ENCODE measurements around the gene BCAP29.
A peak's percentile ranks its signal among the peaks of the same experiment; 100 is the strongest.
"Not testable (repeated sequence)": the region's sequence is repeated elsewhere in the genome, so short reads cannot be mapped to it uniquely, and the experiment has no call there.

Gene BCAP29

DNA sequence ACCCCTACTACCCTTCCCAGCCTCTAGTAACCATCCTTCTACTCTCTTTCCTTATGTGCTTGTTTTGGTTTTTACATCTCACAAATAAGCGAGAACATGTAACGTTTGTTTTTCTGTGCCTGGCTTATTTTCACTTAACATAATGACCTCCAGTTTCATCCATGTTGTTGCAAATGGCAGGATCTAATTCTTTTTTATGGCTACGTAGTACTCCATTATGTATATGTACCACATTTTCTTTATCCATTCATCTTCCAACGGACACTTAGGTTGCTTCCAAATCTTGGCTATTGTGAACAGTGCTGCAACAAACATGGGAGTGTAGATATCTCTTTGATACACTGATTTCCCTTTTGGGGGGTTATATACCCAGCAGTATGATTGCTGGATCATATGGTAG, 47.0 kb downstream of the BCAP29 start:
- DNase-seq (ENCODE audit: low read depth) = no peak

DNA sequence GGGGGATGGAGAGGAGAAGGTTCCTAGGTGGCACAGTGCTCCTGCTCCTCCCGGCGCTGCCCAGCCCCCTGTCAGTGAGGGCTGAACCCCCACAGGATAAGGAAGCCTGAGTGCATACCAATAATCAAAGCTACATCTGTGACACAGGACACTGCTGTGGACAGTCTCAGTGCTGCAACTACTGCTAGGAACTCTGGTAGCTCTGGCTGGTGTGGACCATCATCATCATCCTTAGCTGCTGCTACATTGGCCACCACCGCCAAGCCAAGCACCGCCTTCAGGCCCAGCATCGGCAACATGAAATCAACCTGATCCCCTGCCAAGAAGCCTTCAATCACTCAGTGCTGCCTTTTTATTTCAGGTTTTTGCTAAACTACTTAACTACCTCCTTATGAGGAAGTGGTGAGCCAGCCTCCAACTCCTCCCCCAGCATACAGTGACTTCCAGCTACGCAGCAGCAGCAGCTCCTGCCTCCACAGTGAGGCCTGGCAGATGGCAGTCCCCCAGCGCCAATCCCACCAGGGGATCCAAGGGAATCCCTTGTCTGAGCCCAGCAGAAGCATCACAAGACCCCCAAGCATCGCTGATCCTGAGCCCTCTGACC, 48.5 kb downstream of the BCAP29 start:
- no peak for DNase-seq (ENCODE audit: low read depth)

DNA sequence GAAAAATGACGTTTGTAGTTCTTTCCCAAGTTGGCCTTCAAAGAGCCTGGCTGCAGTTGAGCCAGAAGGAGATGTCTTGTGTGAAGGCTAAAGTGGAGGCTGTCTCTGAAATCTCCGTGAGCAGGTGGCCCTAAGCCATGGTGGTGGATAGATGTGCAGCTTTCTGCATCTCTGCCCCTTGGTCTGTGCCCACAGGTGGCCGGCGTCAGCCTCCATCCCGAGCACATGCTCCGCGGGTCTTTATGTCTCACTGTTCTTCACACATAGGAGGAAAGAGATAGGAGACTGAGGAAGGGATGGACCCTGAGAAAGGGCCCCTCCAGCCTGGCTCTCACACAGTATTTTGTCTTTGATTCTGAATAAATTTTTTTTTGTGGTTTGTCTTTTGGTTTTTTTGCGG, 50.3 kb downstream of the BCAP29 start:
- no peak for DNase-seq (ENCODE audit: low read depth)

GRCh38 chr7:107631588-107632491, 51.8 kb downstream of the BCAP29 start:
- DNase-seq (ENCODE audit: low read depth) = no peak

DNA sequence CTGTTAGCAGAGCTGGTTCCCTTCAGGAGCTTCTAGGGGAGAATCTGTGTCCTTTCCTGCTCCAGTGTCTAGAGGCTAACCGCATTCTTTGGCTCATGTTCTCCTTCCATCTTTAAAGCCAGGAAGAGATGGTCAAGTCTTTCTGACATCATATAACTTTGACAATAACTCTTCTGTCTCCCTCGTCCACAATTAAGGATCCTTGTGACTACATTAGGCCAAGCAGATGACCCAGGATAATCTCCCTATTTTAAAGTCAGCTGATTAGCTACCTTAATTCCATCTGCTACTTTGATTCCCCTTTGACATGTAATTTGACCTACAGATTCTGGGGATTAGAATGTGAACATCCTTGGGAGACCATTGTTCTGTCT, 52.4 kb downstream of the BCAP29 start:
- DNase-seq (ENCODE audit: low read depth) = no peak

DNA sequence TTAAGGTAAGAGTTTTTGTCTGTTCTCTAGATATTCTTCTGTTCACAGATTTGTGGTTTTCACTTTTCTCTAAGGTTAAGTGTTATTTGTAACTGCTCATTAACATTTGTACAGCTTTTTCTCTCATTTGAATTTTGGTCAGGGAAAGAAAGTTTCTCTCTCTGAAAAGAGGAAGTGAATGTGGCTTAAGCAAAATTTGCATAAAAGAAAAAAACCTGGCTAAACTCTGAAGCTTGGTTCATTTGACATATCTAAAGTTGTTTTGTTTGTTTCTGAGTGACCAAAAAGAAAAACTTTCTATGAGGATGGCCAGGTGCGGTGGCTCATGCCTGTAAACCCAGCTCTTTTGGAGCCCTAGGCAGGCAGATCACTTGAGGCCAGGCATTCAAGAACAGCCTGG, 58.5 kb downstream of the BCAP29 start:
- DNase-seq (ENCODE audit: low read depth) = no peak

- DNase-seq (ENCODE audit: low read depth) = not testable (repeated sequence)
Measured at GRCh38 chr7:107639070-107639469, 59.0 kb downstream of the BCAP29 start.

DNA sequence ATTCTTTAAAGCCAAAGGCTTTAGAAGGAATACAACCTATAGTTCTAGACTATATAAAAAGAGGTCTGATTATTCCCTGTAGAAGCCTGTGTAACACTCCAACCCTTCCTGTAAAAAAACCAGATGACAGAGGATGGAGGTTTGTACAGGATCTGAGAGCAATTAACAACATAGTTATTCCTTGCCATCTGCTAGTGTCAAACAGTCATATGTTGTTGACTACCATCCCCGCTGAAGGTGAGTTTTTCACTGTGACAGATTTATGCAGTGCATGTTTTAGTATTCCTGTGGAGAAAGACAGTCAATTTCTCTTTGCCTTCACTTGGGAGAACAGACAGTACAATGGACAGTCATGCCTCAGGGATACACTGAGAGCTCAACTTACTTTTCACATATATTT, 61.6 kb downstream of the BCAP29 start:
- no peak for DNase-seq (ENCODE audit: low read depth)

GRCh38 chr7:107642501-107642900, 62.5 kb downstream of the BCAP29 start:
- no peak for DNase-seq (ENCODE audit: low read depth)

GRCh38 chr7:107643407-107643806, 63.4 kb downstream of the BCAP29 start:
- DNase-seq (ENCODE audit: low read depth) = no peak

DNA sequence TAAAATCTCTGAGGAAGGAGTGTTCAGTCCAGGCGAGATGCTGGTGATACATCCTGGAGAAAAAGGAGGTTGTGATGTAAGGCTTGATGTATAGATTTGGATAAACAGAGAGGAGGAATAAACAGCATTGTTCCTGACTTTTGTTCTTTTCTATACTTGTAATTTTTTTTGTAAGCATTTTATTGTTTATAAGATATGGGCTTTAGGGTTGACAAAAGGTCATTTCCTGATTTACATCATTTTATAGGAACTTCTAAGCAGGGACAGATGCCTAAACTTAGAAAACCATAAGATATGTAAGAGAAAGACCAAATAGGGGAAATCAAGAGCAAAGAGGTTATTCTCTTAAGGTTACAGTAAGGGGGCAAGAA, 63.9 kb downstream of the BCAP29 start:
- DNase-seq (ENCODE audit: low read depth) = no peak

- no peak for DNase-seq (ENCODE audit: low read depth)
Measured at GRCh38 chr7:107644309-107644974, 64.4 kb downstream of the BCAP29 start.

- no peak for DNase-seq (ENCODE audit: low read depth)
Measured at GRCh38 chr7:107652642-107653041, 72.6 kb downstream of the BCAP29 start.

- DNase-seq (ENCODE audit: low read depth) = no peak
Measured at GRCh38 chr7:107658467-107658866, 78.4 kb downstream of the BCAP29 start.

GRCh38 chr7:107659666-107660065, 79.6 kb downstream of the BCAP29 start:
- DNase-seq (ENCODE audit: low read depth) = peak; percentile 52

DNA sequence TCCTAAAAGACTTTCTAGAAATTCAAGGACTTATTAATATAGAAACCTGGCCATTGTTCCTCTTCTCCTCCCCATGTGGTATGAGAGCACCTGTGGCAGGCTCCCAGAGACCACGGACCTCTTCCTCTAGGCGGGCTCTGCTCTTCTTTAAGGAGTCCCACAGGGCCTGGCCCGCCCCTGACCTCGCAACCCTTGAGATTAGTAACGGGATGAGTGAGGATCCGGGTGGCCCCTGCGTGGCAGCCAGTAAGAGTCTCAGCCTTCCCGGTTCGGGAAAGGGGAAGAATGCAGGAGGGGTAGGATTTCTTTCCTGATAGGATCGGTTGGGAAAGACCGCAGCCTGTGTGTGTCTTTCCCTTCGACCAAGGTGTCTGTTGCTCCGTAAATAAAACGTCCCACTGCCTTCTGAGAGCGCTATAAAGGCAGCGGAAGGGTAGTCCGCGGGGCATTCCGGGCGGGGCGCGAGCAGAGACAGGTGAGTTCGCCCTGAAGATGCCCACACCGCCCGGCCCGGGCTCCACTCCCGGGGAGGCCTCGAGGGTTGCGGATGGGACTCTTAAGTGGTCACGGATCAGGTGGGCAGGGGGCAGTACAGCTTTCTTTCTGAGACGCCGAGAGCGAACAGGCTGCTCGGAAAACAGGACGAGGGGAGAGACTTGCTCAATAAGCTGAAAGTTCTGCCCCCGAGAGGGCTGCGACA, 80.5 kb downstream of the BCAP29 start, which contains the start of gene SLC26A4:
Gene SLC26A4, plus strand, starts transcription at position 448 of the 700 bp plus-strand sequence. CDS start 814 bp downstream, outside the sequence.
- DNase-seq (ENCODE audit: low read depth) = no peak

- DNase-seq (ENCODE audit: low read depth) = no peak
Measured at GRCh38 chr7:107661081-107661864, 81.2 kb downstream of the BCAP29 start.

- DNase-seq (ENCODE audit: low read depth) = no peak
Measured at GRCh38 chr7:107661865-107662379, 81.9 kb downstream of the BCAP29 start.

GRCh38 chr7:107663196-107663595, 83.2 kb downstream of the BCAP29 start:
- no peak for DNase-seq (ENCODE audit: low read depth)

DNA sequence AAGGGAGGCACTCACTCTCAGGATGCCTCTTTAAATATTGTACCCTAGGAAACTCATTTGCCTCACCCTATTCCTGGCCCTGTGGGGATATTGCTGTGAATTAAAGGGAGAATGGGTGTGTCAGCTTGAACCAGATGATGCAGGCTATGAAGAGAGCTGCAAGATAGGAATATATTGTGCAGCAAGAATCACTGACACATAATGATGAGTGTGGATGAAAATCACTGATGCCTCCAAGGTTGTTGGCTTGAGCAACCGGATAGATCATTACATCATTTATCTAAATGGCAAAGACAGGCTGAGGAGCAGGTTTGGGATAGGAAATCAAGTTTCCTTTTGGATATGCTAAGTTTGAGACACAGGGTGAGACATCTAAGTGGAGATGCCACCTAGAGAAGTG, 86.7 kb downstream of the BCAP29 start:
- no peak for DNase-seq (ENCODE audit: low read depth)

DNA sequence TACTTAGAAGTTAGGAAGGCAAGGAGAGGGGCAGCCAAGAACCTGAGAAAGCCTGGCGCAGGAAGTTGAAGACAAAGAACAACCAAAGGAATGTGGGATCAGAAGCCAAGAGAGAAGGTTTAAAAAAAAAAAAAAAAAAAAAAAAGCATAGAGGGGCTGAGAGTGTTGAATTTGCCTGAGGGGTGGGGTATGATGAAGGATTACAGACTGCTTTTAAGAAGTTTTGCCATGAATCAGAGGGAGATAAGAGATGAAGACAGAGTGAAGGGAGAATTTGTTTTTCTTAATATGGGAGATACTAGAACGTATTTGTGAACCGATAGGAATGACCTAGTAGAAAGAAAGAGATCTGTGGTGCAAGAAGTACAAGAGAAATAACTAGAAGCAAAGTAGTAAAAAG, 87.3 kb downstream of the BCAP29 start:
- no peak for DNase-seq (ENCODE audit: low read depth)

Data from GM04504 (cell line).